ENCODE measurements around the gene NKX2-8. TPM values are rescaled to one million over a fixed set of nuclear protein-coding genes. Genes with fewer than 3 reads are reported as not detected.

The NKX2-8 gene
- total RNA-seq: not detected

- no peak for DNase-seq
Observed at GRCh38 chr14:36582011-36582873, at the start of gene NKX2-8. TSS of gene NKX2-8 (minus strand) at chr14:36582614. CDS start at chr14:36582389, 225 bp downstream.

GRCh38 chr14:36627981-36628380, 45.6 kb upstream of the NKX2-8 start:
- DNase-seq: no peak

GRCh38 chr14:36626151-36626550, 43.7 kb upstream of the NKX2-8 start:
- DNase-seq: no peak

GRCh38 chr14:36625436-36625835, 43.0 kb upstream of the NKX2-8 start:
- DNase-seq: no peak

- no peak for DNase-seq
Observed at GRCh38 chr14:36625014-36625413, 42.6 kb upstream of the NKX2-8 start.

GRCh38 chr14:36619853-36620252, 37.4 kb upstream of the NKX2-8 start:
- DNase-seq: no peak

GRCh38 chr14:36619131-36619530, 36.7 kb upstream of the NKX2-8 start:
- DNase-seq: no peak

GRCh38 chr14:36618641-36619040, 36.2 kb upstream of the NKX2-8 start:
- no peak for DNase-seq

GRCh38 chr14:36617824-36618223, 35.4 kb upstream of the NKX2-8 start:
- DNase-seq: no peak

- no peak for DNase-seq
Observed at GRCh38 chr14:36605506-36605857, 23.1 kb upstream of the NKX2-8 start.

- DNase-seq: peak; percentile 28
Observed at GRCh38 chr14:36604757-36605505, 22.5 kb upstream of the NKX2-8 start.

- DNase-seq: no peak
Observed at GRCh38 chr14:36600431-36600830, 18.0 kb upstream of the NKX2-8 start.

- DNase-seq: no peak
Observed at GRCh38 chr14:36591482-36591881, 9.1 kb upstream of the NKX2-8 start.

GRCh38 chr14:36588788-36589187, 6.4 kb upstream of the NKX2-8 start:
- no peak for DNase-seq

GRCh38 chr14:36588119-36588518, 5.7 kb upstream of the NKX2-8 start:
- no peak for DNase-seq

- DNase-seq: no peak
Observed at GRCh38 chr14:36585100-36585499, 2.7 kb upstream of the NKX2-8 start.

GRCh38 chr14:36583893-36584811, 1.7 kb upstream of the NKX2-8 start:
- DNase-seq: no peak

GRCh38 chr14:36583242-36583892, 953 bp upstream of the NKX2-8 start:
- no peak for DNase-seq

GRCh38 chr14:36582874-36583241, 444 bp upstream of the NKX2-8 start:
- DNase-seq: no peak

GRCh38 chr14:36580856-36581831, 1.3 kb downstream of the NKX2-8 start:
- DNase-seq: no peak

Measured in skin of body (tissue), 2 donors.